HS-5 (cell line): ENCODE data around the gene CCDC47.

Source experiments
- DNase-seq: peaks from one replicate; pipeline ENCODE4 v3.0.0-alpha.2; 2012; ENCODE audit warnings: low read depth

The CCDC47 gene

DNA sequence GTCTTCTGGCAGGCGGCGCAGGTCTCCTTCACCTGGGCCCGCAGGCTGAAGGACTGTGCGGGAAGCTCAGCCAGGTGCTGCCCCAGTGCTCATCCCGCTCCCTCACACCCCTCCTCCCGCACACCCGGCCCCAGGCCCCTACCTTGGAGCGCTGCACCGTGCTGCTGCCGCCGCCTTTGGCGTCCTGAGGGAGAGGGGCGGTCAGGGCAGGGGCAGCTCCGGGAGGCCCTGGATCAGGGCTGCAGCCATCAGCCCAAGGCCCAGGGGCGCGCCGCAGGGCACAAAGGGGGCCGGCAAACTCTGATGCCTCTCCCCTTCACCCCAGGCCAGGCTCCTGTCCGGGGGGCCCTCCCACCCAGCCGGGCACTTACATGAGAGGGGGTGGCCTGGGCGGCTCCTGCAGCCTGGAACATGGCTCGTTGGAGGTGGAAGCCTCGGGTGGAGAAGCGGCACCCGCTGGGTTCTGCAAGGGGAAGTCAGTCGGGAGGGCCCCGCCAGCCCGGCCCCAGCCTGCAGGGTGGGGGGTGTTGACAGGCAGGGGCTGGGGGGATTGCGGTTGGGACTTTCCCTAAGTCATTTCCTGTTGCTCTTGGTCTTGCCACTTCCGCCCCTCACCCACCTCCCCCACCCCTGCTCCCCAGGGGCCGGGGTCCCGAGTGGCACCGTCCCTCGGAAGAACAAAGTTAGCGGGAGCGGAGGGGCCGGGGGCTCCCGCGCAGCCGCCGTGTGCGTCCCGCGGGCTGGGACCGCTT, 74.3 kb downstream of the CCDC47 start:
- DNase-seq, result no peak

DNA sequence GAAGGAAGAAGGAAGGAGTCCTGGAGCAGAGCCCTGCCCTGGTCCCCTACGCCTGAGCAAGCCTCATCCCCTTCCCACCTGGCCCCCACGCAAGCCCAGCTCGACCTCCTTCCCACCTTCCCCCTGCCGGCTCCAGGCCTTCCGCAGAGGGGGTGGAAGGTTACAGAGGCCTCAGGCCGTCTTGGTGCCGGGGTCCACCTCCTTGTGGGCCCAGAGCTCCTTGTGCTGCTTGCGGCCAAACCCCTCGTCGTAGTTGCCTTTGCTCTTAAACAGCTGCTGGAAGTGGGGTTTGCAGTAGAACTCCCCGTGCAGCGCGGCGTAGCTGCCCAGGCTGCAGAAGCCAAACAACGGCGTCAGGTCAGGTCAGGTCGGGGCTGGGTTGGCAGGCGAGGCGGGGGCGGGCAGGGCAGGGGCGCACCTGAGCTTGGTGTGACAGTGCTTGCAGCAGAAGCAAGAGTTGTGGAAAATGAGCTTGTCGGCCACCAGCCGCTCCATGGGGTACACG, 75.0 kb downstream of the CCDC47 start:
- DNase-seq, result no peak

DNA sequence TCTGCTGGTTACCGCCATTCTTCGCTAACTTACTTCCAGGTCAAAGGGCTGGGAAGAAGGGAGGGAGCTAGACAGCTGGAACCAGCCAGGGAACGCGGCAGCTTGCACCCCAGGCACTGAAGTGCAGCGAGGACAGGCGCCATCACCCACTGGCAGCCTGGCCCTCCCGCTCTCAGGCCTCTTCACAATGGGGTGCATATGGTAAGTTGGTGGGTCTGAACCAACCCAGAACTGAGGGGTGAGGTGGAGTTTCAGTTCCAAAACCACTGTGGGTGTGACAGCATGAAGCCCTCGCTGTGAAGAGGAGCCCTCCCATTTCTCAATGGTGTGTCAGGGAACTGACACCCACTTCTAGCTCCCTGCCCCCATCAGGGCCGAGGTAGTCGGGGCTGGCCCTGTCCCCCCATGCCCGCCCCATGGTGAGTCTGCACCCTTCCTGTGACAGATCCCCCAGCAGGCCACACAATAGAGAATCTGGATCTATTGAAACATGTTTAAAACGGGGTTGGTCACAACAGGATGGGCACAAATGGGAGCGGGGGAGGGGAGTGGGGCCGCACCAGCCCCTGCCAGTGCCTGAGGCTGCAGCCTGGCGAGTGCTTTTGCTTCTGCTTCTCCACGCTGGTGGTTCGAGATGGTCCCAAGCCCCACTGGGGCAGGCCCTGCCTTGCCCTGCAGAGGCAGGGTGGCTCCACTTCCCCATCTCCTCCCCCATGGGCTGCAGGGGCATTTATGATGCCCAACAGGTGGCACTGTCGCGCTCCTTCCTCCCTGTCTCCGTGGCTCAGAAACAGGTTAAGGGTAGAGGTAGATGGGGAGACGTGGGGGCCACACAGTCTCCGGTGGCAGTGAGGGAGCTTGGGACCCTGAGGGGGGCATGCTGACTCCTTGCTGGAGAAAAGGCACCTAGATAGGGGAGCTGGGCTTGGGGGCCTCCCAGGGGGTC, 75.8 kb downstream of the CCDC47 start:
- DNase-seq, result no peak

DNA sequence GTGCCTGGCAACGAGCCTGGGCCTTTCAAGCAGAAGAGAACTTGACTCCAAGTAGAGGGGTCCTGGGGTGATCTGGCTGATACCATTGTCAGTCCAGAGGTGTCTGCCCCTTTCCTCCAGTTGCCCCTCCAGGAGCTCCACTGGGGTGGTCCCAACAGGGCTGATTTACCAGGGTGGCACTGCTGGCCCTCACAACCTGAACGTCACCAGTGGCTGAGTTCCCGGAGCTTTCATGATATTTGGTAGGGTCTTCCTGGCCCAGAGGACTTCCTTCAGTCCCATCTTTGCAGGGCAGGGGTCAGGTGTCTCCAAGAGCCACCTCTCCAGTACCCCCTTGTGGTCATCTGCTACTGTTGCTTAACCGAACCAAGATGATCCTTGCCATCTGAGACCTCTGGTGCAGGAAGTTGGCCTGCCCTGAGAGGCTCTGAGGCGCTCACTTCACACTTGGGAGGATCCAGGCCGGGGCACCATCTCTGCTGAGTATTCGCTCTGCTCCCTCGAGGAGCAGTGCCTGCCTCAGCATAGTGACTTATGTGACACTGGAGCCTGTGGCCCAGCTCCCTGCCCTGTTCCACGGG, 76.9 kb downstream of the CCDC47 start:
- DNase-seq, result no peak

DNA sequence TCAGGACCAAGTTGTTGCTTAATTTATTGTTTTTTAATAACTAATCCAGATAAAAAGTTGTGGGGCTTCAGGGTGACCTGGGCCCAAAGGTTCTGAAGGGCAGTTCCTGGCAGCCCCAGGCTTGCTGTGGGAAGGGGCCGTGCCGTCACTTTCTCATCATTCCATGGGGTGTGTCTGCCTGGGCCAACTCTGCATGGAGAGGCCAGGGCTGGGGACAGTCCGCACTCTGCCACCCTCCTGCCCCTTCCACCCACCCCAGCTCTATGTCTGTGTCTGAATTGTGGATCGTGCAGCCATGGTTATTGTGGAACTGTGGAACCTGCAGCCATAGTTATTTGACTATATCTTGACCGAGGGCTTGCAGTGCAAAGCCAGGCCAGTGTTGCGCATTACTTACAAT, 77.5 kb downstream of the CCDC47 start:
- no peak for DNase-seq
